OCI-LY3 (cell line): ENCODE results near the gene HHATL.
A peak's percentile ranks its signal among the peaks of the same experiment; 100 is the strongest.

Source experiments
- H2AFZ ChIP-seq: fragments of 200-600, 300-600 bp; shearing (Covaris generic); 2 replicates; pipeline ENCODE4 v1.6.0; 2014; ENCODE audit warnings: antibody characterized with exemption, low read depth, low read length
- H3K27ac ChIP-seq: fragments of 200-600, 300-600 bp; sonication (generic); 2 replicates; pipeline ENCODE4 v1.5.1; 2014; ENCODE audit warnings: mild to moderate bottlenecking, low read length, moderate library complexity, mixed read lengths
- H3K27me3 ChIP-seq: fragments of 200-600, 300-600 bp; sonication (generic); 2 replicates; pipeline ENCODE4 v1.6.1; 2014; ENCODE audit warnings: low read depth, low read length, mixed read lengths
- H3K36me3 ChIP-seq: fragments of 200-600, 300-600 bp; sonication (generic); replicated peaks from 2 replicates; pipeline ENCODE3; 2014; ENCODE audit warnings: low read depth, low read length, mixed read lengths
- H3K4me1 ChIP-seq: fragments of 300-600, 200-600 bp; sonication (generic); 2 replicates; pipeline ENCODE4 v1.6.1; 2014; ENCODE audit warnings: low read length, mixed read lengths
- H3K4me2 ChIP-seq: fragments of 200-600, 300-600 bp; sonication (generic); 2 replicates; pipeline ENCODE4 v1.6.1; 2014; ENCODE audit warnings: low read length, mixed read lengths
- H3K4me3 ChIP-seq: fragments of 300-600, 200-600 bp; sonication (generic); 2 replicates; pipeline ENCODE4 v1.5.1; 2014; ENCODE audit warnings: antibody characterized with exemption, mild to moderate bottlenecking, low read length, moderate library complexity
- H3K79me2 ChIP-seq: fragments of 300-600, 200-600 bp; shearing (Covaris generic); 2 replicates; pipeline ENCODE4 v1.6.1; 2014; ENCODE audit warnings: mild to moderate bottlenecking, low read length, mixed read lengths
- H3K9ac ChIP-seq: fragments of 300-600, 200-600 bp; shearing (Covaris generic); 2 replicates; pipeline ENCODE4 v1.6.0; 2014; ENCODE audit warnings: mild to moderate bottlenecking, low read length, moderate library complexity
- H3K9me3 ChIP-seq: fragments of 200-600, 300-600 bp; shearing (Covaris generic); 2 replicates; pipeline ENCODE4 v1.6.1; 2014; ENCODE audit warnings: low read length, mixed read lengths; ENCODE audit not compliant: insufficient read depth
- H4K20me1 ChIP-seq: fragments of 200-600, 300-600 bp; sonication (generic); 2 replicates; pipeline ENCODE4 v1.6.1; 2016; ENCODE audit warnings: low read length, mixed read lengths; ENCODE audit not compliant: insufficient read depth
- CTCF ChIP-seq: fragments of 200-600, 300-600 bp; sonication (generic); IDR thresholded peaks from 2 replicates; pipeline ENCODE4 v1.5.1; 2014; ENCODE audit warnings: antibody characterized with exemption, low read length, low read depth
- EZH2phosphoT487 ChIP-seq: fragments of 200-600 bp; shearing (Covaris generic); IDR thresholded peaks from 2 replicates; pipeline ENCODE4 v1.6.1; 2018; ENCODE audit warnings: antibody characterized with exemption, mixed run types, low read depth

Gene HHATL

GRCh38 chr3:42655980-42656679 is 46.5 kb downstream of the HHATL start:
- Histone ChIP-seq H3K9me3 (no peaks in the 10 kb centered on the region), H3K9ac (no peak overlapping the region), H3K27me3 (no peaks in the 10 kb centered on the region), H3K4me2 (no peak overlapping the region), H3K4me1 (peaks cover 26% of the 10 kb centered on the region), H3K4me3 (no peak overlapping the region), H3K79me2 (no peaks in the 10 kb centered on the region), H3K27ac (no peak overlapping the region), H4K20me1 (no peaks in the 10 kb centered on the region; the same call in 1 of the 2 replicates), H2AFZ (no peak overlapping the region), H3K36me3 (no peaks in the 10 kb centered on the region)
- TF ChIP-seq CTCF (no peak), EZH2phosphoT487 (no peak)

GRCh38 chr3:42655331-42655888 is 47.2 kb downstream of the HHATL start:
- H3K4me1 ChIP-seq, result peaks cover 26% of the 10 kb centered on the region
- H3K79me2 ChIP-seq, result no peaks in the 10 kb centered on the region
- H3K4me3 ChIP-seq, result peak overlapping the region; percentile 95
- no peak overlapping the region for H2AFZ ChIP-seq
- TF ChIP-seq CTCF (no peak), EZH2phosphoT487 (no peak)
- H3K27me3 ChIP-seq, result no peaks in the 10 kb centered on the region
- H4K20me1 ChIP-seq, result no peaks in the 10 kb centered on the region
- no peaks in the 10 kb centered on the region for H3K9me3 ChIP-seq
- no peaks in the 10 kb centered on the region for H3K36me3 ChIP-seq
- peak overlapping the region; percentile 92 for H3K9ac ChIP-seq
- no peak overlapping the region for H3K27ac ChIP-seq
- H3K4me2 ChIP-seq, result peak overlapping the region; percentile 77

GRCh38 chr3:42654331-42655201 is 48.0 kb downstream of the HHATL start:
- Histone ChIP-seq H3K27me3 (no peaks in the 10 kb centered on the region), H3K4me2 (peak overlapping the region; percentile 86), H3K9ac (peak overlapping the region; percentile 92), H3K4me3 (peak overlapping the region; percentile 95), H3K79me2 (no peaks in the 10 kb centered on the region), H2AFZ (peak overlapping the region; percentile 80), H3K36me3 (no peaks in the 10 kb centered on the region), H4K20me1 (no peaks in the 10 kb centered on the region), H3K9me3 (no peaks in the 10 kb centered on the region), H3K27ac (peak overlapping the region; percentile 18; the same call in 1 of the 2 replicates), H3K4me1 (peaks cover 26% of the 10 kb centered on the region)
- no peak for TF ChIP-seq EZH2phosphoT487
- TF ChIP-seq CTCF, result peak; percentile 47
